HEK293T (cell line): ENCODE measurements around the gene HIRA.

ENCODE experiments used
- CTCF ChIA-PET: fragments of 350-600 bp; formaldehyde crosslinking; extraction: SDS; loops from one replicate; lab custom pipeline; 2021; ENCODE audit warnings: antibody characterized with exemption, inconsistent platforms; lab: Yijun Ruan, JAX
- POLR2A ChIA-PET: fragments of 350-600 bp; formaldehyde crosslinking; extraction: SDS; loops from one replicate; lab custom pipeline; 2020; ENCODE audit warnings: antibody characterized with exemption, inconsistent platforms; lab: Yijun Ruan, JAX
- DNase-seq: peaks from one replicate; pipeline ENCODE4 v3.0.0; 2012; ENCODE audit warnings: mixed read lengths; ENCODE audit errors: extremely low spot score
- ARNT ChIP-seq: fragments of 450-650 bp; IDR thresholded peaks from 2 replicates; pipeline ENCODE4 v1.6.1; 2017; ENCODE audit warnings: mild to moderate bottlenecking
- BHLHE40 ChIP-seq: fragments of 450-650 bp; IDR thresholded peaks from 2 replicates; pipeline ENCODE4 v1.6.1; 2016; ENCODE audit warnings: mild to moderate bottlenecking, moderate library complexity, borderline replicate concordance
- CTBP1 ChIP-seq: fragments of 450-650 bp; IDR thresholded peaks from 2 replicates; pipeline ENCODE4 v1.6.1; 2016; ENCODE audit warnings: borderline replicate concordance
- ELF4 ChIP-seq: fragments of 450-650 bp; IDR thresholded peaks from 2 replicates; pipeline ENCODE4 v1.6.1; 2017; ENCODE audit warnings: antibody characterized with exemption
- FOXA1 ChIP-seq: fragments of 450-650 bp; IDR thresholded peaks from 2 replicates; pipeline ENCODE4 v1.6.1; 2016; ENCODE audit warnings: mild to moderate bottlenecking
- FOXK2 ChIP-seq: fragments of 450-650 bp; IDR thresholded peaks from 2 replicates; pipeline ENCODE4 v1.6.1; 2016; ENCODE audit warnings: mild to moderate bottlenecking
- FOXM1 ChIP-seq: fragments of 450-650 bp; IDR thresholded peaks from 2 replicates; pipeline ENCODE4 v1.6.1; 2017; ENCODE audit warnings: mild to moderate bottlenecking, borderline replicate concordance
- HDGF ChIP-seq: fragments of 450-650 bp; IDR thresholded peaks from 2 replicates; pipeline ENCODE4 v1.6.1; 2017; ENCODE audit warnings: antibody characterized with exemption, borderline replicate concordance
- L3MBTL2 ChIP-seq: fragments of 450-650 bp; conservative IDR thresholded peaks from 2 replicates; pipeline ENCODE4 v1.6.1; 2016; ENCODE audit warnings: mild to moderate bottlenecking
- LEF1 ChIP-seq: fragments of 450-650 bp; IDR thresholded peaks from 2 replicates; pipeline ENCODE4 v1.6.1; 2017; ENCODE audit warnings: mild to moderate bottlenecking, borderline replicate concordance
- NFRKB ChIP-seq: fragments of 450-650 bp; IDR thresholded peaks from 2 replicates; pipeline ENCODE4 v1.6.1; 2016; ENCODE audit warnings: mild to moderate bottlenecking, moderate library complexity
- SP1 ChIP-seq: fragments of 450-650 bp; IDR thresholded peaks from 2 replicates; pipeline ENCODE4 v1.6.1; 2017
- SUZ12 ChIP-seq: fragments of 450-650 bp; IDR thresholded peaks from 2 replicates; pipeline ENCODE4 v1.6.1; 2016; ENCODE audit warnings: mild to moderate bottlenecking
- TARDBP ChIP-seq: fragments of 450-650 bp; IDR thresholded peaks from 2 replicates; pipeline ENCODE4 v1.6.1; 2016
- ZNF384 ChIP-seq: fragments of 450-650 bp; IDR thresholded peaks from 2 replicates; pipeline ENCODE4 v1.6.1; 2016
- TF ChIP-seq, protein P1 (sequence below): fragments of 450-650 bp; IDR thresholded peaks from 2 replicates; pipeline ENCODE4 v1.6.1; 2016

Gene HIRA

DNA sequence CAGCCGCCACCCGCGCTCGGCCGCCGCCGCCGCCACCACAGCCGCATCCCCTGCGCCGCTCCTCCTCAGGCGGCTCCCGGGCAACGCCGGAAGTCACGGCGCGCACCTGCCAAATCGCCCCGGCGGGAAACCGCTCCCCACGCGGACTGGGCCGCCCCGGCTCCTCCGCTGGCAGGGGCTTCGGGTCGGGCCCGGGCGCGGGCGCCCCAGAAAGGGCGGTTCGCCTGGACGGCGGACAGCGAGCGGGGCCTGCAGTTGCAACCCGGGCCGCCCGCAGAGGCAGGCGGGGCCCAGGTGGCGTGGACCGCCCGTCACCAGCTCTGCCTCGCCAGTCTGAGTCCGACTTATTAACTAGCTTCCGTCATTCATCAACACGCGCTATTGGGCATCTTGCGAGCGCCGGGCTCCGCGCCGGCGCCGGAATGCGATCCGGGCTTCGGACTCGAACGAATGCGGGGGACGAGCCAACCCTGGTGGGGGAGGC lies at the start of gene HIRA:
TSS of gene HIRA (minus strand) at position 85 of the 484 bp plus-strand sequence. CDS start 257 bp downstream, outside the sequence.
- ChIA-PET CTCF (no interaction called here), POLR2A (interaction anchor here (0.6 to 2.8 kb wide), 15 partner anchors 10 to 253 kb away, joined by 3 to 20 read pairs (median 4); partner anchors contain the start of genes C22orf39, CDC45 and SLC25A1)
- peak; percentile 85 for DNase-seq
- TF ChIP-seq LEF1 (peak; percentile 63; the same call in 1 of the 2 replicates), FOXM1 (peak; percentile 79), ARNT (peak; percentile 66), SP1 (no peak), CTBP1 (peak; percentile 30; the same call in 1 of the 2 replicates)

GRCh38 chr22:19480789-19481188 lies 49.3 kb upstream of the HIRA start:
- ChIA-PET POLR2A (interaction anchor here (0.6 to 2.8 kb wide), 6 partner anchors 9 to 336 kb away, joined by 3 to 14 read pairs (median 4); partner anchors contain the start of genes ESS2 and SLC25A1), CTCF (interaction anchor here (0.7 kb wide), 1 partner anchor 215 kb away, joined by 4 read pairs; no protein-coding TSS in a partner anchor)
- TF ChIP-seq, protein P1, sequence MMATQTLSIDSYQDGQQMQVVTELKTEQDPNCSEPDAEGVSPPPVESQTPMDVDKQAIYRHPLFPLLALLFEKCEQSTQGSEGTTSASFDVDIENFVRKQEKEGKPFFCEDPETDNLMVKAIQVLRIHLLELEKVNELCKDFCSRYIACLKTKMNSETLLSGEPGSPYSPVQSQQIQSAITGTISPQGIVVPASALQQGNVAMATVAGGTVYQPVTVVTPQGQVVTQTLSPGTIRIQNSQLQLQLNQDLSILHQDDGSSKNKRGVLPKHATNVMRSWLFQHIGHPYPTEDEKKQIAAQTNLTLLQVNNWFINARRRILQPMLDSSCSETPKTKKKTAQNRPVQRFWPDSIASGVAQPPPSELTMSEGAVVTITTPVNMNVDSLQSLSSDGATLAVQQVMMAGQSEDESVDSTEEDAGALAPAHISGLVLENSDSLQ = no peak
- TF ChIP-seq SUZ12 (no peak), TARDBP (no peak), FOXA1 (no peak), ARNT (no peak), FOXK2 (no peak), L3MBTL2 (no peak; the same call in 1 of the 2 replicates), BHLHE40 (no peak), NFRKB (no peak), ZNF384 (no peak), ELF4 (no peak), FOXM1 (no peak)
- DNase-seq = no peak

- DNase-seq = no peak
- TF ChIP-seq FOXK2 = no peak
- TF ChIP-seq ARNT = no peak
- no peak for TF ChIP-seq TARDBP
- TF ChIP-seq SP1 = no peak
- no peak for TF ChIP-seq HDGF
- TF ChIP-seq FOXA1 = no peak
- no peak for TF ChIP-seq NFRKB
- TF ChIP-seq SUZ12 = no peak
- no peak for TF ChIP-seq LEF1
- no peak; the same call in 1 of the 2 replicates for TF ChIP-seq L3MBTL2
- TF ChIP-seq FOXM1 = no peak
- no peak for TF ChIP-seq ELF4
- POLR2A ChIA-PET = interaction anchor here (0.6 to 2.8 kb wide), 18 partner anchors 8 to 336 kb away, joined by 3 to 14 read pairs (median 4); partner anchors contain the start of genes CLTCL1, ESS2, HIRA and SLC25A1
- CTCF ChIA-PET = no interaction called here
Observed at GRCh38 chr22:19480173-19480568, 48.6 kb upstream of the HIRA start.

DNA sequence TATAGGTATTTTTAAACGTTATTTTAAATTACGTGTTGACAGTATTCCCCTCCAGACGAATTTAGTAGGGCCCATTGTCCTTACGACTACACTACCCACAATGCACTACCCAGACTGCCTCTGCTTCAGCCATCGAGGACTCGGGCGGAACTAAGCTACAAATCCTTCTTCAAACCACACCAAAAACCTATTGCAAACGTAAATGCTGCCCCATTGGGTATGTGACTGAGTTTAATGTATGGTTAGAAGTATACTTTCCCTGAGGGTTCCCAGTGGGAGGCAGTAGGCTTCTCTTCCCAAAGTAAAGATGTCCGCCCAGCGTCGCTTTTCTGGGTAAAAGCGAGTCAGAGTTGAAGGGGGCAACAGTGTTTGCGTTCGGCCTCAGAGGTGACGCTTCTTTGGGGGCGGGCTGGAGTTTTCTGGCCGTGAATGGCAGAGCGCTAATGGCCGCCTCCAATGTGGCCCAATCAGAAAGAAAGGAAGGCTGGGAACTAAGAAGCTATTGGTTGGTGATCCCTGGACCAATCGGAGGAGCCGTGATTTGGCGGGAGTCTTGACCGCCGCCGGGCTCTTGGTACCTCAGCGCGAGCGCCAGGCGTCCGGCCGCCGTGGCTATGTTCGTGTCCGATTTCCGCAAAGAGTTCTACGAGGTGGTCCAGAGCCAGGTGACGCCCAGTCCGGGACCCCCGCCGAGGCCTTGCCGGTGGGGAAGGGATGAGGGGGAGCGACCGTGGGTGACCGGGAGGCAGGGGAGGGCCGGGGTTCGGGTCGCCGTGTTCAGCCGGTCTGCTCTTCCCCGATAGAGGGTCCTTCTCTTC lies 48.0 kb upstream of the HIRA start, which contains the start of gene CDC45:
TSS of gene CDC45 (plus strand) at position 566 of the 818 bp plus-strand sequence. CDS start at position 615, 49 bp downstream.
- POLR2A ChIA-PET = interaction anchor here (0.6 to 2.8 kb wide), 28 partner anchors 8 to 574 kb away, joined by 3 to 14 read pairs (median 4); partner anchors contain the start of genes C22orf39, CLTCL1, DGCR6 and ESS2
- no peak for TF ChIP-seq BHLHE40
- TF ChIP-seq ELF4 = peak; percentile 100
- TF ChIP-seq, protein P1 = peak; percentile 79
- TF ChIP-seq FOXA1 = no peak
- no peak for TF ChIP-seq HDGF
- peak; percentile 1; the same call in 1 of the 2 replicates for TF ChIP-seq SP1
- peak; percentile 87 for TF ChIP-seq FOXM1
- TF ChIP-seq CTBP1 = peak; percentile 53; the same call in 1 of the 2 replicates
- TF ChIP-seq L3MBTL2 = peak; percentile 98
- no peak for TF ChIP-seq ZNF384
- TF ChIP-seq FOXK2 = peak; percentile 85; the same call in 1 of the 2 replicates
- no peak for TF ChIP-seq SUZ12
- peak; percentile 85 for TF ChIP-seq NFRKB
- peak; percentile 22; the same call in 1 of the 2 replicates for TF ChIP-seq LEF1
- no peak for TF ChIP-seq ARNT
- no peak for TF ChIP-seq TARDBP
- CTCF ChIA-PET = interaction anchor here (0.9 kb wide), 1 partner anchor 25 kb away, joined by 3 read pairs; no protein-coding TSS in a partner anchor
- DNase-seq = peak; percentile 95

DNA sequence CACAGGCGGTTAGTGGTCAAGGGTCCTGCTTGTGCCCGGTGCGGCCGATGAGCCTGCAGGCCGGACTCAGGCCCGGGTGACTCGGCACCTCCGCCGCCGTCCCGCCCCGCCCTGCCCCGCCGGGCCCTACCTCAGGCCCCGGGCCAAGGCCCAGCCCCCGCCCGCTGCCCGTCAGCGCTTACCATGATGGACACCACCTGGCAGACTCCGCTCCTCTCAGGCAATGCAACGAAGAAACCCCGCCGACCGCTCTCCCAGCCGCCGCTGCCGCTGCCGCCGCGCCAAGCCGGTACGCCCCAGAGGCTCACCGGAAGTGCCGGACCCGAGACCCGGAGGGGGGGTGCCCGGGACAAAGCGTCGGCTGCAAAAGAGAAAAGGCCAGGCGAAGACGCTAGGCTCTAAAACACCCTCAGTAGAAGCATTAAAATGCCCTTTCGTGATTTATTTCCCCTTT lies 47.4 kb upstream of the HIRA start, which contains the start of gene UFD1:
TSS of gene UFD1 (minus strand) at position 293 of the 454 bp plus-strand sequence. CDS start at position 185, 108 bp downstream.
- ChIA-PET CTCF (interaction anchor here (0.9 kb wide), 1 partner anchor 26 kb away, joined by 3 read pairs; no protein-coding TSS in a partner anchor), POLR2A (interaction anchor here (0.6 to 2.8 kb wide), 27 partner anchors 9 to 573 kb away, joined by 3 to 14 read pairs (median 4); partner anchors contain the start of genes C22orf39, CLTCL1, DGCR6 and ESS2)
- peak; percentile 86 for DNase-seq
- no peak for TF ChIP-seq L3MBTL2
- TF ChIP-seq ZNF384 = no peak
- no peak for TF ChIP-seq LEF1
- 0 out of 2 replicates have a peak, but pooled peaks have one; percentile 40 for TF ChIP-seq SP1
- no peak for TF ChIP-seq ARNT
- TF ChIP-seq SUZ12 = no peak
- TF ChIP-seq, protein P1 = peak; percentile 80
- TF ChIP-seq CTBP1 = no peak
- TF ChIP-seq BHLHE40 = peak; percentile 96
